ENCODE data around the gene EFNA5.

Gene EFNA5

DNA sequence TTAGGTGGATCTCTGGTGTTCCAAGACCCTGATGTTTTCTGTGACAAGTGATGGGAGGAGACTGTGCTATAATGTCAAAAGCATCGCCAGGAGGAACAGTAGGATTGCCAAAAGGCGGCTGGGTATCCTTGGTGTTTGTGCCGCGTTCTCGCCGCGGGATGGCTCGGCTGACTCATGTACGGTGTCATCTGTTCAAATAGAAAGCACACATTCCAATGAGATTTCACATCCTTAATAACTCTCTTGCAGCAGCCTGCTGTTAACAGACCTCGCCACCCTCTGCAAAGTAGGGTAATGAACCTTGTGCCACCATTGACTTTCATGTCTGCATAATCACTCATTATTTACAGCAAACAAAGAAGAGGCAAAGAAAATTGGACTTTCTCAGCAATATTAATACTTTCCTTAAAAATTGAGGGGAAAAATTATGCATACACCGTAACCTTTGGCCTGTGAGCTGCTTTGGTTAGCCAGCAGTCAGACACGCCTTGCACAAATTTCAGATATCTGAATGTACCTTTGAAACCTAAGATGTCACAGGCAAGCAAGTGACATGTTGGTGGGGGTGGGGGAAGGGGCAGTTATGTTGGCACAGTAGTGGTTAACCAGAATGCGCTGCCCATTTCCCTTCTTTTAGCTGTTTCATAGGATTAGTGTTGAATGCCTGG, 289.4 kb downstream of the EFNA5 start:
- DNase-seq = no peak

DNA sequence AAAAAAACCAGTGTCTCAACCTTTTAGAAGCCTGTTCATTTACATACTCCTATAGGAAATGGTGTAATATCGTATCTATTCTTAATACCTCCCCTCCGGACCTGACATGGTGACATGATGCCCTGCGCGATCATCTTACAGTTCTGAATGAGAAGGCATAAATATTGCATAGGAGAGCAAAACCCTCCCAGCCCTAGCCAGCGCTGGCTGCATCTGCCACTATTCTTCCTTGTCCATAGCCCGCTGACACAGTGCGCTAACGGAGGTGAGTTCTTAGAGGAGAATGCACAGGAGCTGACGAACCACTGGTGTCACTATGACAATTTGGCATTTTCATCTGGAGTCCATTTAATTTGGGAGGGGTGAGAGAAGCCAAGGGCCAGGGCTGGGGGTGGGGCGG, 290.1 kb downstream of the EFNA5 start:
- no peak for DNase-seq

DNA sequence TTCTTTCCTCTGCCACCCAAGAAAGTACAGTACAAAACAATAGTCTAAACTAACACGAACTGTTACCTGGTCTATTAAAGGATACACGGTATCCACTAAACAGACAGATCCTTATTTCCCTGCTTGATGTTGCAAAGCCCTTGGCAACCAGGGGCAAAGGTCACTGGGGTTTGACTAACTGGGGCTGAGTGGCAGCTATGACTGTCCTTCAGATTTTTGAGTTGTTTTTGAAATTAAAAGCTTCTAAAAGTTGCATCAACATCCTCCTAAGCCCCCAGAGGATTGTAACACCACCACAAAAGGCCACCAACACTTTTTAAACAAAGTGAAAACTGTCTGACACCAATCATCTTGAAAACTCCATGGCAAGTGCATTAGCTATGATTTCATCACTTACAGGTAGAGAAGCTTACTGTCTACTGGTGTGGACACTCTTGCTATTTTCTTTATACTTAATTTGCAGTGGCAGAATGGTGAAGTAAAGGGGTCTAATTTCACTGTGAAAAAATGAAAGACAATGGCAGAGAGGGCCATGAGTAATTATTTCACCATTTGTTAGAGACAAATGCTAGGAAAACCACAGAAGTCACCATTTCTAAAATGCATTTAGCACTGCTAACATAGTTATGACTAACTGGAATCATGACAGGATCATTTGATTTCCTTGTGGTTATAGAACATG, 292.4 kb downstream of the EFNA5 start:
- DNase-seq = no peak

DNA sequence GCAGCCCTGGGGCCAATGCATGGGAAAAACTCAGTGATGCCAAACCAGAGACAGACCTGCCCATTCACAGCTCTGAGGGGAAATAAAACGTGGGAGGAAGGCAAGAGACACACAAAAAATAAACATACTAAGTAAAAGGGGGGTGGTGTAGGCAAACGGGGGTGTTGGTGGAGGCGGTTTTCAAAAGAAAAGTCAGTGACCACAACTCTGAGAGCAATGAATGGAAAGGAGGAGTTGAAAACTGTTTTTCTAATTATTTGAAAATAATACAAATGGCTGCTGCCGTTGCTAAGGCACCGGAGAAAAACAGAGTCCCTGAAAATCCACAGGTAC, 293.5 kb downstream of the EFNA5 start:
- no peak for DNase-seq

DNA sequence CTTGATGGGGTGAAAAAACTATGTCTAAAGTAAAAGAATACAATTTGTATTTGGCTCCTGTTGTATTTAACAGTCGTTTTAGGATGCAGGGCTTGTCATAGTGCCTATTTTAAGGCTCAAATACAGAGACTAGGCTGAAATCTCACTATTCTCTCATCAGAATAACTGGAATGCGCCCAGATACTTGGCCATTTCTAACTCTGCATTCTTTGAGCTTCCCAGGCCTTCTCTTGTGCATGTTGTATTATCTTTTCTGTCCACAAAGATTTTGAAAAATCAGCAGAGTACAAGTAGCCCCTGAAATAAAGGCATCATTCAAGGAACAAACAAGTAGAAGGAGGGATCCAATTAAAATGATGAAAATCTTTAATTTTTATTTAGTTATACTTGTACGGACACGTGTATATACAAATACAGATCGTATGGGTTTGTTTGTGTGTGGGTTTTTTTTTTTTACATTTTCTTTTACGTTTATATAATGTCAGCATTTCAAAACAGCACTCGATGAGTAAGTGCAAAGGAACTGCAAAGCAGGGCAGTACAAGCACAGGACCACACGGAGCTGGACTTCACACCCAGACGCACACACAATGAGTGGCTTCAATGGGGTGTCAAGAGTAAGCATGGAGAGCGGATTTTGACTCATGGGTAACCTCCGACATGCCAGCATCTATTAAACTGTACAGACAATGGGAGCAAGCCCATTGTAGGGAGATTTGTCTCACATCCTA, 294.0 kb downstream of the EFNA5 start:
- no peak for DNase-seq

DNA sequence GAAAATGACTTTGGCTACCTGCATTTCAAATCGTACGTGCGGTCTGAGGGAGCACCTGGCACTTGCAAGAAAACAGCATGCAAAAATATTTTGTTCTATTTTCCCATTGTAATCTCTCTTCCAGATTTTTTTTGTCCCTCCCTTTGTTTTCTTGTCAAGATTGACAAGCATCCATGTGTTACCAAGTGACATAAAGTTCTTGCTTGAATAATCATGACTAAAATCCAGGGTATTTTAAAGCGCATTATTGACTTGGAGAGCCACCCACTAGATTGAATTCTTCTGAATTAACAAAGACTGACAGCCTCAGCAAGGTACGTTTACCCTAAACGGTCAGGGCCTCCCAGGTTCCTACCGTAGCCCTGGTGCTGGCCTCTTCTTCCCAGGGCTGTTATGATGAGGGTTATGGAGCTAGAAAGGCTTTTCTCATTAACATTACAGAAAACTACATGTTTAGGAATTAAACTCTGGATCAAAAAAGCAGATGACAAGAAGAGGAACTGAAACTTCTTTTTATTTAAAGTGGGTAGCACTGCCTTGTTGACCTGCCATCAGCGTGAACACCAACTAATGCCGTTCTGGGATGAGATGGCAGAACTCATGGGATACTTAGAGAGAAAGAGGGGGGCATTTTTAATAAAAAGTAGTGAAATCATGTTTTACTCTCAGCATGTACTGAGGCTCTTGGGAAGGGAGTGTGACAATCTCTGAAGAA, 297.0 kb downstream of the EFNA5 start:
- DNase-seq = no peak

DNA sequence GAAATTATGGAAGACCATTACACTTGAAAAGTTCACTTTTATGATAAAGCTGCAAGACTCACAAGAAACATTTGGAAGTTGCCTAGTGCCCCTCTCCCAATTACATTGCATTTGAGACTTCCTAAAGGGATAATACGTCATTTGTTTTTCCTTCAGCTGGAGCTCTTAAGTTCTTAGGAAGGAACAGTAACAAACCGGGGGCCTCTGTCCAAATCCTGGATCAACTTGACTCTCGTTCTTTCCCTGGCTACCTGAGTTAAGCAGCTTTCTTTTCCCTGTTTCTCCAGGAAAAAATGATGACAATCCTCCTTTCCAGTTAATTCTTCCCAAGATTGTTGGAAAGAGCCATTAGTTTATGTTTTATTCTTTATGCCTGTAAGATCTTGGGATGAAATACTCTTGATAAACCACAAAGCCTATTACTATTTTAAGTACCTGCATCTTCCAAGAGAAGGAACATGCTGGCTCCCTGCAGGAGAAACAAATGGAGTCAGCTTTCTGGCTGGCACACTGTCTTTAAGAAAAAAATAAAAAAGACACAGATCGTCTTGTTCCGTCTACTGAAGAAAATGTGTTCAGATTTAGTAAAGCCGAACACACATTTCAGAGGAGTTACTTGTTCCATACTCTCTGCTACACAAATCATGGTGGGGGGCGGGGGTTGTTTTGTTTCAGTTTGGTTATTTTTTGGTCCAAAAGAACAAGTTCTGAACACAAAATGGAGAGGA, 297.9 kb downstream of the EFNA5 start:
- DNase-seq = no peak

DNA sequence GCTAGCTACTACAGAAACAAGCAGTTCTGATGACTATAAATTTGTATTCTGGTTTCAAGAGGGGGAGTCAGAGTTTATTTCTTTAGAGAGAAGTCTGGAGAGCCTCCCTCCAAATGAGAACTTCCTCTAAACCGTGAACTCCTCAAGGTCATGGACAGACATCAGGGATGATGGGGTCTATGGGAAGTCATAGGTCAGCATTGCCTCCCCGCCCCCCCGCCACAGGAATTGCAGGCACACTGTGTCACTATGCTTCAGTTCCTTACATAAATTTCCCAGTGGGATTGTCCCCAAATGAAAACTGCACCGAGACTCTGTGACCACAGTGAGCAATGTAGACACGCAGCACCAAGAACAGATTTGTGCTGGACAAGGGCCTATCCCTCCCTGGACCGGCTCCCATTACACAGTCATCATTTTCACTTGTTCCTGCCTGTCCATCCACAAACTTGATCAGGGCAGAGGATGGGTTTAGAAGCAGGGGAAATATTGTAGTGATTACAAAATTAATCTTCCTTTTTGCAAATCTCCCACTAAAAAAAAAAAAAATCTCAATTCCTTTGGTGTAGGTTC, 300.3 kb downstream of the EFNA5 start:
- DNase-seq = no peak

DNA sequence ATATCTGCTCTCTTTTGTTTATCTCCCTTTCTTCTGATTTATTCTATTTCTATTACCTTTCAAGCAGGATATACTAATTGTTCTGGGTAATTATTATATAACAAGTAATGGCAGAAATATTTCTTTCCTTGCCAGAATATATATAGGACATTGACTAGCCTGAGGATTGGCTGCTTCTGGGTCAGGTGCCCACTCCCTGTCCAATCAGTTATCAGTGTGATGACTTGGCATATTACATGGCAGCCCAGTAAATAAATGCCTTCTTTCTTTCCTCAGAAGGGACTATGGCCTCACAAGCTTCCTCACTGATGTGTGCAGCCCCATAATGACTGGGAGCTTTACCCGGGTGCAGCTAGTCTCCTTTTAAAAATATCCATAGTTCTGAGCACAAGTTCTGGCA, 301.1 kb downstream of the EFNA5 start:
- no peak for DNase-seq

DNA sequence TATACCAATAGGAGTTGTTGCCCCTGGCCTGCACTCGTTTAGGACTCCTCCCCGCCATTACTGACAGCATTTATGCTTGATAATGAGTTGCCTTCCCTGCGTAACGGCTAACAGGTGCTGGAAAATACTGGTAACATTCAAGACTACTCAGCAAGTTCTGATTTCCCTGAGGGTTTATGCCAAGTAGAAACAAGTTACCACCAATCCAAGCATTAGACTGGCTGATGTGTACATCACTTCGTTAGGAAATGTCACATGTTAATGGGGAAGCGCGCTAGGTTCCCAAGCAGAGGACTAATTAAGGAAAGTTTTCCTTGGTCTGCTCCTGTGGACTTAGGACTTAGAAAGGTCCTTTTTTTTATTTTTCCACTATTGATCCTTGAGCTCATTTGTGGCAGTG, 302.1 kb downstream of the EFNA5 start:
- DNase-seq = no peak

DNA sequence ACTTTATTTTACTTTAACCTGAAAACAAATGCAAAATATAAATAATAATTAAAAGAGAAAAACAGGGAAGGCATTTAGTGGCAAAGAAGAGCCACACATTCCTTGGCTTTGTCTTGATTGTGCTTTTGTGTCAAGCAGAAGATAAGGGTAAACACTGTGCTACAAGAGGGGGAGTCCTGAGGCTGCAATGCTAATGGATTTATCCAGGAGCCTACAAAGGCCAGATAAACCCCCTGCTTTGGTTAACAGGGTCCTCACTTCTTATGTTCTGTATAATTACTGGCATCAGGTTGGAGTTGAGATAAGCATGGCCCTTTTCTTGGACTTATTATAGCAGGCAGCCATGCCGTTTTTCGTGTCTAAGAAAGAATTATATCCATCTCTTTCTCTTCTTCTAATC, 302.8 kb downstream of the EFNA5 start:
- no peak for DNase-seq

DNA sequence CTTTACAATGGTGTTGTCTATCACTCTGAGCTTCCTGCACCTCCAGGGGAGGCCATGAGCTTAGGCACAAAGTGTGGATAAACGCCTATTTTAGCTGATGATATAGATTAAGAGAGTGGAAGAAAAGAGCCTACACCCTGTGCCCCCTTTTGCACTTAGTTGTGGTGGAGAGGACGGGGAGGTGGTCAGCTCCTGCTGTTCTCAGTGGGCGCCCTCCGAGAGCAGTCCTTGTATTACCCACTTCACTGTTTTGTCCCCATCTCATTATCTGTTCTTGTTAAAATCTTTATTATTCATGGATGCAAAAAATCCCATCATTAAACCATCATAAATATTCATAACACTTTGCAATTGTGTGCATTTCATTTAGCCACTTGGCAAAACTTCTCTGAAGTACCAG, 303.3 kb downstream of the EFNA5 start:
- DNase-seq = no peak

DNA sequence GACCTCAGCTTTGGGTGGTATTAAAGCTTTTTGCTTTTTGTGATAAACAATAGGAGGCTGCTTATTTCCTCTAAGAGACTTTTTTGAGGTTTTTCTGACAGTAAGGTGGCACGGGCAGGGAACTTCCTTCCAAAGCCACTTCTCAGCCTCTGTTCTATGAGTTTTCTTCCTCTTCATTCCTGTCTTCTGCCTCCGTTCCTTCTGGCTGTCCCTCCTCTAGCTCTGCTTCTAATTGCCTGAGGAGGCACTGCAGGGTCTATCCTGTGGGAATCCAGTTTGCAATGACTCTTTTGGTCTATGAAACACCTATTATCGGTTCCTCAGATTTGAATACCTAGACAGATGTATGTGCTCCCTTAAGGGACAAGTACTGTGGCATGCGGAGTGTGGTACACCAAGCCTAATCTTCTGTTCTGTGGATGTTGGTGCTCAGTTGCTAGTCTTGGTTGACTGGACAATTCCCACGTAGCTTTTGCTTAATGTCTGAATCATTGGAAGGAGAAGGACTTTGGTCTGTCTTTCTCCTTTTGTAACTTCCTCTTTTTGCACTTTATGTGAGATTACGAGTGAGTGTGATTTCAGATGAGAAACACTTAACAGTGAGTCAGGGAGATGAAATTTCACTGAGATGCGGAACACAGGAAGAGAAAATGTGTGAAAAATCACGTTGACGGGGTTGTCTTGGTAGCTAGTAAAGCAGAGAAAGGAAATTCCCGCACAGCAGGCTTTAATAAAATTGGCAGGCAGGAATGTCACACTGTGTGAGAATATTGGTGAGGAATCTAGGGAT, 305.2 kb downstream of the EFNA5 start:
- no peak for DNase-seq

DNA sequence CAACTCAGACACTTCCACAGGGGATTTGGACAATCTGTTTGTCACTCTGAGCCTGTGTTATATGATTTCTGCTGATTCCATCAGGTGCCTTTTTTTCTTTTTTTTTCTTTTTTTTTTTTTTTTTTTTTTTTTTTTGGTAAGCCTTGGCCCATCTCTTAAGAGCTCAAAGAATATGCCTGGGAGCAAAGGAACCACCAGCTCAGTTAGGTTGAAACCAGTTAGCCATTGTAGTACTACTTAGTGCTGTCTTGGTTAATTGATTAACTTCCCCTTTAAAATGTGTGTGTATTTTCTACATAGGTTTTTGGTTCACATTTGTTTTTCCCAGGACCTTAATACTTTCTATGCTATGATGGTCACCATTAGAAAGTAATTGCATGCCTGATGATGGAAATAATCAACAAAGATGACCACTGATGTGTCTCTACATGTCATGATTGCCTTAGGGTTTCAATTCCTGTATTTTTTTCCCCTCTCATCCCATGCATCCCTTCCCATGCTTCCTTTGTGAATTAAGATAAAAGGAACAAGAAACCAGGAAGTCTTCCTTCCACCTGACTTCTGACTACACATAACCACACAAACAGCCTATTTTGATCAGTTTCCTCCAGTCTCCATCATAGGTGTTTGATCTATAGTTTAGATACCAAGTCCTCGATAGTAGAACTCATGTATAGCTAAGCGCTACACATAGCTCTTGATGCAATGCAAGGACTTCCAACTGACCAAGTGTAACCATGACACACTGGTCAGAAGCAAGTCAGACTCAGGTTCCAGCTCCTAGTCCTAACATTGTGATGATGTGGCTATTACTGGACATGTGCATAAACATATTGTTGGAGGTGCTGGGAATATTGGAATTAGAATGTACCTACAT, 306.1 kb downstream of the EFNA5 start:
- DNase-seq = no peak

DNA sequence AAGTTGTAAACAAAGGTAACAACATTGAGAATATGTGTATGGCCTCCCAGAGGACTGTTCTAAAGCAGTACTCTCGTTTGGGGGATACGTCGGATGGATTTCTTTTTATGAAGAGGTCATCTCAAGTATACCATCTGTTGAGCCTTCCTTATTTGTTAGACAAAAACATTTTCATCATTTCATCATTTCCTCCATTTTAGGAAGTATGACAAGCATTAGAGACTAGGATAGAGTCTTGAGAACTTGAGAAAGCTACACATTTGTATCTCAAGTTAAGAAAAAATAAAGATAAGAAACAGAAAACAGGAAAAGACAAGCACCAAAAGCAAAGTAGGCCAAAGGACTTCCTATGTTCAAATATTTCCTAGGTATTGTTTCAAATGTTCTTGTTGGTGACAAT, 307.0 kb downstream of the EFNA5 start:
- DNase-seq = no peak

DNA sequence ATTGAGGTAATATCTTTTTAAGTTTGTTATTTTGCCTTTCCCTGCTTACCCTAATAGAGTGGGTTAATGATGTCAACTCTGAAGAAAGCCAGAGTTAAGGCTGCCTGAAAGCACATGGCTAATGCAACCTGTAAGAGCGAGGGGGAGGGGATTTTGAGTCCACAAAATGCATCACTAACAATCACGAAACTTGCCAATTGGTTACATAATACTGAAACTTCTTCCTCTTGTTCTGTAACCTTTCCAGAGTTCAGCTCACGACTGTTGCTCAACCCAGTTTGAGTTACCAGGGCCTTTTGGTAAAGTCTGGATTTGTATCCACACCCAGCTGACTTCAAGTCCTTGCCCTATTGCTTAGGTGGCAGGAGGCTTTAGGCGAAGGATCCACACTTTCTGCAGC, 308.8 kb downstream of the EFNA5 start:
- DNase-seq = no peak

DNA sequence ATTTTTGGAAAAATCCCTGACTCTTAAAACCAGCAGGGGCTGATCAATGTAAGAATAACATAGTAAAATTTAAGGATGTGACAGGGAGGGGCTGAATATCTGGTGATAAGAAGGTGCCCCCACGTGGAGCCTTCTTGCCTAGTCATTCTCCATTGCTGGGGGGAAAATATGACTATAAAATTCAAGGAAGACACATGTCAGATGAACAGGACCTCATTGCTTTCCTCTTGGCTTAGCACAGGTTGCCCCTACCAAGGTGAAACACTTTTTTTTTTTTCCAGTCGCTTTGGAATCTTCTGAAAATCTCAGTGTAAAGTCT, 310.9 kb downstream of the EFNA5 start:
- no peak for DNase-seq

DNA sequence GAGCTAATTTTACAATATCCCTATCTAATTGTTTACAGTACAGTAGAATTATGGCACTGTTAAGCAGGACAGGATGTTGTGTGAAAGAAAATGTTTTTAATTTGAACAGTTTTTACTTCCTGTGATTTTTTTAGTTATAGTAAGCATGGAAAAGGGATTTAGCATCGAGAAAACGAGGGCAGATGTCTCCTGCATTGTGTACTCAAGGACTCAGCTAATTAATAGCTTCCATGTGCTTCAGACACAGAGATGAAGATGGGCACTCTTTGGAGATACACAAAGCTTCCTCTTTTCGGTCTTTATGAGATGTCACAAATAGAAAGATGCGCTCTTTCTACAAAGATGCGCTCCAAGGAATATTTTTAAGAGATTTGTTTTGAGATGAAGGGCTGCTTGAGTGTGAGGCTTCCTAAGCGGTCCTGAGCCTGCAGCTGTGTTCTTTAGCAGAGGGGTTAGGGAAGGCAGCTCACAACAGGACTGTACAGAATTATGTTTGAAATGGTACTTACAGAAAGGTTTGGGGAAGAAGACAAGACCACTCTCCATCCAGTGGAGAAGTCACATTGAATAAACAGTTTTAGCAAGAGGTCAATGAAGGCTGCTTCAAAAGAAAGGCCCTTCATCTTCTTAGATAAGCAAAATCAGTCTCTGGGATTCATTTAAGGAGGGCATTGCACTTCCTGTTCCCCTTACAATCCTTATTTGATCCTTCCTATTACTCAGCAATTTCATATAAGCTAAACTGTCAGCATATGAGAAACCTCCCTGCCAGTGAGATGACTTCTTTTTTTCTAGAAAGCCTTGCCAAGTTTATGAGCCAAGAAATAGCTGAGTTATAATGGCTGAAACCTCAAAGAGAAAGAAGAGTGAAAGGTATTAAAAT, 311.5 kb downstream of the EFNA5 start:
- DNase-seq = no peak

DNA sequence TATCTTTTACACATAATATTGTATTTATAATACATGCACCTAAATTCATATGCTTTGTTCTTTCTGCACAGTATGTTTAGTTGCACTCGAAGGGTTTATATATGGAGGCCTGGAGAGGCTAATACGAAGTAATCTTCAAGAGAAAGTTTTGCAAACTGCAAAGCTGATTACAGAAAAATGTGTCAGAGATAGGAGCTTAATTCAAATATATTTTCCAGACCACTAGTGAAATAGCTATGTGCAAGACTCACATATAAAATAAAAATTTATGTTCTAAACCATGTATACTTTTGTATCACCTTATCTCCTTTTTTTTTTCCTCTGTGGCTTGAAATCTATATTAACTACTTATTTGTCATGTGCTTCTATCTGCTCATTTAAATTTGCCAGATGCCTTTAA, 313.8 kb downstream of the EFNA5 start:
- no peak for DNase-seq

DNA sequence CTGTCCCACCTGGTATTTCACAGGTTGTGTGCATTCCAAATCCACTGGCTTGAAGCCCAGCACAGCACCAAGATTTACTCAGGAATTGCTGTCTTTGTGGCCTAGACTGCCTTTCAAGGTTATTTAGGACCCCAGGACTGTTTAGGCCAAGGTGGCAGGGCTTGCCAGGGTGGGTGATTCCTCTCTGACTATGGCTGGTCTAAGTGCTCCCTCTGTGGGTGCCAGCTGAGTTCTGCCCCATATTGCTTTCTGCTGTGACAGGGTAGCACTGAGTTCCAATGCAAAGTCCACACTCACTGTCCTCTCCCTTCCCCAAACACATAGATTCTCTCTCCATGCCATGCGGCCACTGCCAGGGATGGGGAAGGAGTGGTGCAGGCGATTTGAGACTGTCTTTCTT, 318.2 kb downstream of the EFNA5 start:
- no peak for DNase-seq
